C4-2B (cell line): ENCODE data around the gene PDGFC.

Experiments used
- H3K27ac ChIP-seq: fragments of 450-650 bp; 2 replicates; pipeline ENCODE4 v1.5.1; 2017
- ZFX ChIP-seq: fragments of 450-650 bp; IDR thresholded peaks from 2 replicates; pipeline ENCODE4 v1.6.1; 2017
- TF ChIP-seq, protein P1 (sequence below): fragments of 450-650 bp; conservative IDR thresholded peaks from 2 replicates; pipeline ENCODE4 v1.5.1; 2017; ENCODE audit warnings: mild to moderate bottlenecking

The PDGFC gene

DNA sequence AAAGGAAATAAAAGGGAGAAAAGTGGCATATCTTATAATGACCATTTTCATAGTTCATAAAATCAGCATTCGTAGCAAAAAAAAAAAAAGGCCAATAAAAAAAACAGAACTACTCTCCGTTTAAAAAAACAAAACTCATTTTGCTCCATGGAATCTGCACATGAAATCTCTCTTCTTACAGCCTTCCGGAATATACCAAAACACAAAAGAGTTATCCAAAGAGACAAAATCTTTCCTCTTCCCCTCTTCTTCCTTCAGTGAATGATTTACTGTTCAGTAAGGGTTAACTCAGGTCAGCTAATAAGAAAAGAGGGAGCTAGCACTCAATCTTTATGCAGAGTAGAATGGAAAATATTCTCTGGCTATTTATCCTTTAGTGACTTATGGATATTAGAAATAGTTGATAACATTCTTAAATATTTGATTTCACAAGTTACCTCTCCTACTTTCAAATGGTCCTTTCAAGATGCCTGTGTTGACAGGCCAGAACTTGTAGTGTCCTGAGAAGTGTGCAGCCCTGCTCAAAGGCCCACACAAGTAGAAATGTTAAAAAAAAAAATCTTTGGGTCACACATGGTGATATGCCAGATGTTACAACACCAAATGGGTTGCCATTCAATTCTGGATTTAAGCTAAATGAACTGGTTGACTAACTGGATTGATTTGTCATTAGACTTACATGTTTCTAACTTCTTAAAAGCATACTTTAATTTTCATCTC lies 42.1 kb downstream of the PDGFC start:
- no peak overlapping the region for H3K27ac ChIP-seq

DNA sequence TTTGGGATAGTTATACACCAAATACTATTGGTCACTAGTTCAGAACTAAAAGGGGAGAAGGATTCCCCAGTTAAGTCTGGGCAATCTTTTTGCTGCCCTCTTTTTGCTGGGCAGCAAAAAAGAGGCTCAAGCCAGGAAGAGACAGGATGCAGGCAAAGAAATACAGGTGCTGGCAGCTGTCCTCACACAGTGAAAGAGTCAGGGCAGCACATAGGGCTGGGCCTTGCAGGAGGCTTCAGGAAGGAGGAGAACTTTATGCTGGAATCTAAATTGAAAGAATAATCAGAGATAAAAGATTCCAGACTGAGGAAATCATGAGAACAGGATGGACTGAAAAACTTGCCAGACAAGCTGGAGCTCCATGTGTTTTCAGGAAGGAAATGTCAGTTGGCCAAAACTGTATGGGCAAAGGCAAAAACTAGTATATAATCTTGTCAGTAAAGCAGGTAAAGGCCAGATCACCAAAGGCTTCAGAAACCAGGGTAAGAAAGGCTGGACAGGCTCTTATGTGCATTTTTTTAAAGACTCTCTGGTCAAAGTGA lies 46.8 kb downstream of the PDGFC start:
- TF ChIP-seq ZFX = no peak
- TF ChIP-seq, protein P1, sequence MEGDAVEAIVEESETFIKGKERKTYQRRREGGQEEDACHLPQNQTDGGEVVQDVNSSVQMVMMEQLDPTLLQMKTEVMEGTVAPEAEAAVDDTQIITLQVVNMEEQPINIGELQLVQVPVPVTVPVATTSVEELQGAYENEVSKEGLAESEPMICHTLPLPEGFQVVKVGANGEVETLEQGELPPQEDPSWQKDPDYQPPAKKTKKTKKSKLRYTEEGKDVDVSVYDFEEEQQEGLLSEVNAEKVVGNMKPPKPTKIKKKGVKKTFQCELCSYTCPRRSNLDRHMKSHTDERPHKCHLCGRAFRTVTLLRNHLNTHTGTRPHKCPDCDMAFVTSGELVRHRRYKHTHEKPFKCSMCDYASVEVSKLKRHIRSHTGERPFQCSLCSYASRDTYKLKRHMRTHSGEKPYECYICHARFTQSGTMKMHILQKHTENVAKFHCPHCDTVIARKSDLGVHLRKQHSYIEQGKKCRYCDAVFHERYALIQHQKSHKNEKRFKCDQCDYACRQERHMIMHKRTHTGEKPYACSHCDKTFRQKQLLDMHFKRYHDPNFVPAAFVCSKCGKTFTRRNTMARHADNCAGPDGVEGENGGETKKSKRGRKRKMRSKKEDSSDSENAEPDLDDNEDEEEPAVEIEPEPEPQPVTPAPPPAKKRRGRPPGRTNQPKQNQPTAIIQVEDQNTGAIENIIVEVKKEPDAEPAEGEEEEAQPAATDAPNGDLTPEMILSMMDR = no peak
- H3K27ac ChIP-seq = no peak overlapping the region

More for the DNA sequence above, 42.1 kb downstream of the PDGFC start:
- TF ChIP-seq, protein P1 = no peak
- no peak for TF ChIP-seq ZFX

DNA sequence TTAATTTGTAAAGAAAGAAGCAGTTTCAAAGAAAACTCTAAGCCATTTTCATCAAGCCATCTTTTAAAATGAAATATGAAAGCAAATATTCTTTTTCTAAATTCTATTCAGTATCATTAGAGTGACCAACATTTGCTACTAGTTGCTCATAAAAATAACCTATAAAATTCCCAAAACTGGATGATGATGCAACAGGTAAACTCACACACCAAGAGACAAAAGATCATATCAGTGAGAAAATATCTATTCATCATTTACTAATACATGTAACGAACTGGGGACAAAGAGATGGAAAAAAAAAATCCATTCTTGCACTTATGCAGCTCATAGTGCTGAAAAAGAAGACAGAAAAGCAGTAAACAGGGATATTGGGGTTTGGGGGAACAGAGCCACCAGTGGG lies 48.1 kb downstream of the PDGFC start:
- TF ChIP-seq ZFX = no peak
- TF ChIP-seq, protein P1 = no peak
- H3K27ac ChIP-seq = no peak overlapping the region

DNA sequence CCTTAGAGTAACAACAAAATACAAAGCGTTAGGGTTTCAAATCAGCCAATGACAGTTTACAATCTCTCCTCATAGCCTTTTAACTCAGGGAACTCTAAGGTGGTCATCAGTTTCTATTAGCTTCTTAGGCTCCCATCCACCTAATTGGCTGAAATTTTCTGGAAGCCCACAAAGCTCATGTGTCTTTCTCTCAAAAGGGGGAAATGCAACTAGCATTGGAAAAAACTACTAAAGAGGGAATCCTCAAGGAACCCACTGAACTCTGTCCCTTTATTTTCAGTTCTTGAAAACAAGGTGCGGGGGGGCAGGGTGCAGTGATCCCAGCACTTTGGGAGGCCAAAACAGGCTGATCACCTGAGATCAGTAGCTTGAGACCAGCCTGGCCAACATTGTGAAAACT lies 56.4 kb downstream of the PDGFC start:
- TF ChIP-seq, protein P1 = no peak
- TF ChIP-seq ZFX = no peak
- no peak overlapping the region for H3K27ac ChIP-seq

DNA sequence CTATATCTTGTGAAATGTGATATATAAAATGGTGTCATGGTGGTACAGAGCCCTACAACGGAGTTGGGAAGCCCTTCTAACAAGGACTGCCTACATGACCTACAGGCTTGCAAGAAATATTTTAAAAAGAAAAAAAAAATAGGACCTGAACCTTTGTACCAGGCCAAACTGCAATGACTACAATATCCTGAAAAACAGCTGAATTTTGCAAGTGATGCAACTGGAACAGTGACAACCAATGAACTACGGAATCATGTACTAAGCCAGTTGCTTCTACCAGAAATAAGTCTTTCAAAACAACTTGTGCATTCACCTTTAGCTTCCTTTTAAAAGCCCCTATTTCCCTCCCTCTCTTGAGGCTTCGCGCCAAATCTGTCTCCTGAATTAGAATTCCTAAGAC lies 58.4 kb downstream of the PDGFC start:
- no peak overlapping the region for H3K27ac ChIP-seq
- no peak for TF ChIP-seq ZFX
- TF ChIP-seq, protein P1 = no peak

DNA sequence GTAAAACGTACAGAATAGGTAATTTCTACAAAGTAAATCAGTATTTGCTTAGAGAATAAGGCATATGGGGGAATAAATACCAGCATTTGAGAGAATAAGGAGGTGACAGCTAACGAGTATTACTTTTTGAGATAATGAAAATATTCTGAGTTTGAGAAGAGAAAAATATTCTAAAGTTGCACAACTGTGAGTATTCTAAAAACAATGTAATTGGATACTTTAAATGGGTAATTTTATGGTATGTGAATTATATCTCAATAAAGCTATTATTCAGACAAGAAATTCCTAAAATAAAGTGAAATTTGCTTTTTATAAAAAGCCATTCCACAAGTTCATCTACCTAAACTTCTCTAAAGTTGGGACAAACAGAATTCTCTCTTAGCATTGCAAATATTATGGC lies 62.6 kb downstream of the PDGFC start:
- no peak overlapping the region for H3K27ac ChIP-seq
- TF ChIP-seq, protein P1 = no peak
- no peak for TF ChIP-seq ZFX

DNA sequence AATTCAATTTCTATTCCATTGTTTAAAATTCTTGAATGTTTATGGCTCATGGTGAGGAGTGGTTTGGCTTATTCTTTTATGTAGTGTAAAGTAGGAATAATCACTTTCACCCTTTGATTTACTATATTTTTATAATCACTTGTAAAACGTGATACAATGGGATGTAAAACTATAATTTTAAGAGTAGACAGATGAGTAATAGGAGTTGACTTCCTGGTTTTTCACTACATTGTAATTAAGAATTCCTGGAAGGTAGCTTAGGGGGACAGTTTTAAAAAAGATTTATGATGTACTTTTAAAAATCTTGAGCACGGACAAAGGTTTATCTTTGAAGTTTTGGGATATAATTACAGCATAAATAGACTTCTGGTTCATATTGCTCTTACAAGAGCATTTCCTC lies 65.3 kb downstream of the PDGFC start:
- no peak overlapping the region for H3K27ac ChIP-seq
- TF ChIP-seq ZFX = no peak
- TF ChIP-seq, protein P1 = no peak
